ENCODE measurements around the gene TGFBI.

- TF ChIP-seq GATA2 (IDR thresholded peaks at IDR 0.05; ENCODE audit: low read depth, low read length) (peak; percentile 27; the same call in 1 of the 2 replicates), GATA3 (IDR thresholded peaks at IDR 0.05; ENCODE audit: low read depth, low read length) (no peak)
These were observed 14.5 kb upstream of the TGFBI start for GRCh38 chr5:136014049-136015002.

All from SH-SY5Y (cell line).